GM12801 (cell line): Measurements from ENCODE around the gene EIF4G2.

ENCODE experiments used
- CTCF ChIP-seq: IDR thresholded peaks from one replicate; pipeline ENCODE4 v1.5.1; 2011; ENCODE audit warnings: control low read depth; ENCODE audit not compliant: insufficient read length; ENCODE audit errors: extremely low read depth

Gene EIF4G2

DNA sequence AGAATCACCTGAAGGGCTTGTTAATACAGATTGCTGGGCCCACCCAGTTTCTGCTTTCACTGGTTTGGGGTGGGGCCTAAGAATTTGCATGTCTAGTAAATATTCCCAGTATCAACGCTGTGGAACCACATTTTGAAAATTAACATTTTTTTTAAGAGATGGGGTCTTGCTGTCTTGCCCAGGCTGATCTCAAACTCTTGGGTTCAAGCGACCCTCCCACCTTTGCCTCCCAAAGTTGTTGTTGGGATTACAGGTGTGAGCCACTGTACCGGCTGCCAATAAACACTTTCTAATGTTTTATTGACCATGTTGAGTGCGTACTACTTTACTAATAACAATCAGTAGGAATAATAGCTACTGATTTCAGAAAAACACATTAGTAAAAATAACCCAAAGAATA is 2.5 kb downstream of the EIF4G2 start:
- no peak for TF ChIP-seq CTCF

GRCh38 chr11:10805741-10806140 is 3.0 kb downstream of the EIF4G2 start:
- TF ChIP-seq CTCF: no peak

DNA sequence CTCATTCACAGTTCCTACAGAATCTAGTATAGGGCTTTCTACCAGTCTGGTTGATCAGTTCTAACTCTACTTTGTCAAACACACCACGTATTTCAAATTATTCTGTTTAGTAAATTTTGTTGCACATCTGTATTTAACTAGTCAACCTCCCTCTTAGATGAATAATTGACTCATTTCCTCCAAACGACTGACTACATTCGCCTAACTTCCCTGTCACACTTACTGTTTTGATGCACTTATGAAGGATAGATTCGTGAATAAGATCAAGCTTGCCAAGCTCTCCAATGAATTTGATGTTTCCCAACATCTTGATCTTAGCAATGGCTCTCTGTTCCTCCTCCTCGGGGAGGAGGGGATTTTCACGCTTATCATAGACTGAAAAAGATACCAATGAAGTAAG is 5.0 kb downstream of the EIF4G2 start:
- no peak for TF ChIP-seq CTCF

DNA sequence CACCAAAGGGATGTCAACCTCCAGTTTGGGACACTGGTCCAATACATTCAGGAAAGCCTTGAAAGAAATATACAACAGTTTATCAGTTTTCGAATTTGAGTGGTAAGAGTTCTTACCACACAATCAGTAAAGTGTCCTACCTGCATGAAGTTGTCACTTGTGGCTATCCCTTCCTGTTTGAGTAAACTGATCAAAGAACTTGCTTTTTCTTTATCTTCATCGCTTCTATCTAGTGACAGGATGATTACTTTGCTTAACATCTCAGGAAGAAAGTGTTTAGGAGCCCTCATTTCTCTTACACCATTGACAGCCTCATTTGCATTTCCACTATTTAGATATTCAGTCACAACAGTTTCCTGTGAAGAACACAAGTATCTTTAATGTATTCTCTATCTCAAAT is 8.4 kb downstream of the EIF4G2 start:
- TF ChIP-seq CTCF: no peak

DNA sequence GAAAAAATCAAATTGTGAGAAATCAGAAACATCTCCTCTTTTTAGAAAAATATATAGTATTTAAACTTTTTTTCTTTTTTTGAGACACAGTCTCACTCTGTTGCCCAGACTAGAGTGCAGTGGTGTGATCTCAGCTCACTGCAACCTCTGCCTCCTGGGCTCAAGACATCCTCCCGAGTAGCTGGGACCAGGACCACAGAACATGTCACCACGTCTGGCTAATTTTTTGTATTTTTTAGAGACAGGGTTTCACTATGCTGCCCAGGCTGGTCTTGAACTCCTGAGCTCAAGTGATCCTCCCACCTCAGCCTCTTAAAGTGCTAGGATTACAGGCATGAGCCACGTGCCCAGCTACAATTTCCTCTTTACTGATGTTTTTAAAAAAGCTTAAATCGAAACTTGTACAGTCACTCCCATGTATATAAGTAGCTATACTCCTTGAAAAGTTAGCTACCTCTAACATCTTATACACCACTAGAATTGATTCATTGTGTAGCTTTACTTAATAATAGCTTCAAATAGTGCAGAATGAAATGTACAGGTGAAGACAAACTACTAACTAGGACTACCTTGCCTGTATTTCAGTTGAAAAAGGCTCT is 10.3 kb downstream of the EIF4G2 start:
- no peak for TF ChIP-seq CTCF

DNA sequence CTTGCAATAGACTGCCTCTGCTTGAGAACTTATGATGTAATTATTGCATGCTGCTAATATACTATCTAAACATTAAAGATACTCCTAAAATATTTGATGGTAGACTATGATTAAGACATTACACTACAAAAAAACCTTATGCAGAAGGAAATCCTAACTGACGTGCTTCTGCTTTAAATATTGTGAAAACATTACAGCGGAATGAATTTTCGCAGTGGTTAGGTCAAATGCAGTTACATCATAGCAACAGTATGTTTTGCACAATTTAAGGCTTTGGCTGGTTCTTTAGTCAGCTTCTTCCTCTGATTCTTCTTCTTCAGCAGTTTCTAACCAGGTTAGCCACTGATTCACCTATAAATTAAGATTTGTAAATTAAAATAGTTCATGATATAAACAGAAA is 11.2 kb downstream of the EIF4G2 start:
- no peak for TF ChIP-seq CTCF

DNA sequence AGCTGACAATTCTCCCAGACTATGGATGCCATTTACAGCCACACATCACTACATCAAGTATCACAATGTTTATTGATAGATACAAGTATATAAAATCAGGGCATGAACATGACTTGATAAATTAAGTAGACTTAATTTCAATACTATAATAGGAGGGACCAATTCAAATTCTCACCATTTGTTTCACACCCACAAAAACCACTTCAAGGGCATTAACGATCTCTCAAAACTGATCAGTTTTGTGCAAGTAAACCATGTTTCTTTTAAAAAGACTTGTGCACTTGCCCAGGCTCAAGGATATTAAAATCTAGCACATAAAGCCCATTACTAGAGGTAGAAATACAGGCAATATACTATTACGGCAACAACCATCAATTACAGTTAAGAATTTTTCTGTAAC is 11.7 kb downstream of the EIF4G2 start:
- no peak for TF ChIP-seq CTCF

GRCh38 chr11:10796191-10796590 is 12.5 kb downstream of the EIF4G2 start:
- no peak for TF ChIP-seq CTCF
